Prostate gland (tissue), 2 donors: Measurements from ENCODE around the gene GNE. TPM values are rescaled to one million over a fixed set of nuclear protein-coding genes. Genes with fewer than 3 reads are reported as not detected.
A peak's percentile ranks its signal among the peaks of the same experiment; 100 is the strongest.

Experiments used
- DNase-seq: peaks from one replicate; pipeline ENCODE4 v3.0.0-alpha.2; 2019; ENCODE audit warnings: low spot score
- H3K27ac ChIP-seq, 2 donors: fragments of 200-600 bp; sonication (generic); 2 replicates each; pipeline ENCODE4 v1.5.1; 2017 to 2019
- H3K27me3 ChIP-seq: fragments of 200-600 bp; sonication (generic); replicated peaks from 2 replicates; pipeline ENCODE4 v1.5.1; 2019; ENCODE audit not compliant: insufficient read depth
- H3K36me3 ChIP-seq, 2 donors: fragments of 200-600 bp; sonication (generic); 1 replicate in 1 of 2; 2 replicates in 1 of 2; pipeline versions ENCODE4 v1.5.1 to v1.8.1; 2017 to 2019
- H3K4me1 ChIP-seq: fragments of 200-600 bp; sonication (generic); replicated peaks from 2 replicates; pipeline ENCODE4 v1.5.1; 2019
- H3K4me3 ChIP-seq, 2 donors: fragments of 200-600 bp; sonication (generic); 2 replicates each; pipeline ENCODE4 v1.5.1; 2017 to 2019
- H3K9me3 ChIP-seq: fragments of 200-600 bp; sonication (generic); 2 replicates; pipeline ENCODE4 v1.5.1; 2017
- CTCF ChIP-seq, 4 experiments: fragments of 200-600 bp in 2 of 4; fragments of 450-650 bp in 2 of 4; sonication (generic) in 2 of 4; IDR thresholded peaks; 1 replicate in 3 of 4; 2 replicates in 1 of 4; pipeline ENCODE4 v1.5.1; 2016 to 2019; ENCODE audit warnings: antibody characterized with exemption in 4 of 4, mild to moderate bottlenecking in 2 of 4, moderate library complexity in 2 of 4
- POLR2A ChIP-seq: fragments of 450-650 bp; IDR thresholded peaks from one replicate; pipeline ENCODE4 v1.6.1; 2016; ENCODE audit warnings: antibody characterized with exemption, mild to moderate bottlenecking
- POLR2AphosphoS5 ChIP-seq: sonication (generic); formaldehyde crosslinking; IDR thresholded peaks from one replicate; pipeline ENCODE4 v1.6.1; 2017; ENCODE audit warnings: antibody characterized with exemption
- WGBS: methylation state at CpG from one replicate; pipeline ENCODE4 v1.1.5; 2018; 5-methylcytosine and 5-hydroxymethylcytosine counted together
- intact Hi-C: fragments of 100-400 bp; cut with DNase I; formaldehyde crosslinking; loops from one replicate; pipeline ENCODE4 v1.14.2; 2022
- total RNA-seq, 2 donors: library from RNA; depleted of rRNA; stranded (reverse); fragments of >200 nt; gene quantifications; one replicate each; pipeline ENCODE4 v1.1.0, GENCODE V29; 2016

Gene GNE
- total RNA-seq, 2 donors from 2014 or later, result 34.5 to 54.0 TPM

GRCh38 chr9:36194326-36195000, 63.8 kb downstream of the GNE start:
- H3K27me3 ChIP-seq, result no peaks in the 10 kb centered on the region
- DNase-seq, result no peak
- 15% methylated on average over 4 of the region's 4 CpGs for WGBS
- H3K36me3 ChIP-seq, result no peaks in the 10 kb centered on the region
- no peaks in the 10 kb centered on the region for H3K9me3 ChIP-seq
- H3K4me1 ChIP-seq, result peaks cover 5% of the 10 kb centered on the region
- H3K27ac ChIP-seq, result no peak overlapping the region
- TF ChIP-seq CTCF (IDR thresholded peaks at IDR 0.05) (no peak), POLR2AphosphoS5 (peak; percentile 6)
- H3K4me3 ChIP-seq, result no peak overlapping the region
- intact Hi-C loops, result loop anchor here (10.0 kb wide), 1 partner anchor 60 kb away; the partner anchor contains the start of gene GNE

GRCh38 chr9:36193023-36193422, 65.2 kb downstream of the GNE start:
- Histone ChIP-seq H3K4me3 (peak overlapping the region in 1 of 2 donors; percentile 96), H3K9me3 (no peaks in the 10 kb centered on the region), H3K4me1 (peaks cover 5% of the 10 kb centered on the region), H3K27ac (no peak overlapping the region), H3K27me3 (no peaks in the 10 kb centered on the region), H3K36me3 (no peaks in the 10 kb centered on the region)
- WGBS, result 71% methylated on average over 3 of the region's 3 CpGs
- intact Hi-C loops, result loop anchor here (10.0 kb wide), 1 partner anchor 62 kb away; the partner anchor contains the start of gene GNE
- TF ChIP-seq POLR2A (no peak), POLR2AphosphoS5 (no peak), CTCF (IDR thresholded peaks at IDR 0.05) (no peak)
- no peak for DNase-seq

GRCh38 chr9:36192196-36192595, 66.1 kb downstream of the GNE start:
- TF ChIP-seq POLR2AphosphoS5, result no peak
- no peak for TF ChIP-seq POLR2A
- no peak for TF ChIP-seq CTCF (IDR thresholded peaks at IDR 0.05)
- H3K36me3 ChIP-seq, result no peaks in the 10 kb centered on the region
- H3K27ac ChIP-seq, result no peak overlapping the region
- H3K27me3 ChIP-seq, result no peaks in the 10 kb centered on the region
- WGBS, result 63% methylated on average over 4 of the region's 4 CpGs
- intact Hi-C loops, result loop anchor here (10.0 kb wide), 1 partner anchor 63 kb away; the partner anchor contains the start of gene GNE
- H3K4me1 ChIP-seq, result peaks cover 5% of the 10 kb centered on the region
- H3K9me3 ChIP-seq, result no peaks in the 10 kb centered on the region
- peak overlapping the region; percentile 95 to 96 for H3K4me3 ChIP-seq
- no peak for DNase-seq

GRCh38 chr9:36191686-36192085, 66.6 kb downstream of the GNE start:
- Histone ChIP-seq H3K27me3 (no peaks in the 10 kb centered on the region), H3K4me1 (peaks cover 5% of the 10 kb centered on the region), H3K27ac (peak overlapping the region; percentile 81 to 90), H3K4me3 (peak overlapping the region; percentile 95 to 96), H3K9me3 (no peaks in the 10 kb centered on the region), H3K36me3 (no peaks in the 10 kb centered on the region)
- DNase-seq, result no peak
- intact Hi-C loops, result loop anchor here (2.0 to 10.0 kb wide), 2 partner anchors 49 to 63 kb away; partner anchors contain the start of gene GNE
- TF ChIP-seq CTCF (IDR thresholded peaks at IDR 0.05) (no peak), POLR2AphosphoS5 (no peak), POLR2A (no peak)
- WGBS, result under 1% methylated on average over 7 of the region's 7 CpGs

GRCh38 chr9:36191290-36191645, 67.0 kb downstream of the GNE start:
- H3K9me3 ChIP-seq, result no peaks in the 10 kb centered on the region
- no peaks in the 10 kb centered on the region for H3K36me3 ChIP-seq
- intact Hi-C loops, result loop anchor here (2.0 to 10.0 kb wide), 2 partner anchors 48 to 64 kb away; partner anchors contain the start of gene GNE
- peaks cover 5% of the 10 kb centered on the region for H3K4me1 ChIP-seq
- H3K4me3 ChIP-seq, result peak overlapping the region; percentile 95 to 96
- DNase-seq, result no peak
- no peak for TF ChIP-seq POLR2A
- TF ChIP-seq POLR2AphosphoS5, result no peak
- TF ChIP-seq CTCF (IDR thresholded peaks at IDR 0.05), result no peak
- WGBS, result 0% methylated on average over 18 of the region's 18 CpGs
- H3K27ac ChIP-seq, result peak overlapping the region; percentile 81 to 90
- H3K27me3 ChIP-seq, result no peaks in the 10 kb centered on the region
